OCI-LY3 (cell line): ENCODE results near the gene XCR1.

Experiments used
- CTCF ChIP-seq: fragments of 200-600, 300-600 bp; sonication (generic); IDR thresholded peaks from 2 replicates; pipeline ENCODE4 v1.5.1; 2014; ENCODE audit warnings: antibody characterized with exemption, low read length, low read depth
- EZH2phosphoT487 ChIP-seq: fragments of 200-600 bp; shearing (Covaris generic); IDR thresholded peaks from 2 replicates; pipeline ENCODE4 v1.6.1; 2018; ENCODE audit warnings: antibody characterized with exemption, mixed run types, low read depth

- no peak for TF ChIP-seq CTCF
- no peak for TF ChIP-seq EZH2phosphoT487
Observed at GRCh38 chr3:45974686-45975085, 52.6 kb downstream of the XCR1 start.
